A172 (cell line): ENCODE results near the gene DDN. TPM values are rescaled to one million over a fixed set of nuclear protein-coding genes. Genes with fewer than 3 reads are reported as not detected.

Experiments used
- DNase-seq: peaks from one replicate; pipeline ENCODE4 v3.0.0-alpha.2; 2015; ENCODE audit warnings: low spot score
- total RNA-seq: library from RNA; depleted of rRNA; stranded (reverse); fragments of >200 nt; shearing (Covaris generic); gene quantifications from 2 replicates; pipeline ENCODE4 v1.2.3, GENCODE V29; 2014

The DDN gene
- total RNA-seq, 1 experiment from 2014 or later, result 0.03 TPM

DNA sequence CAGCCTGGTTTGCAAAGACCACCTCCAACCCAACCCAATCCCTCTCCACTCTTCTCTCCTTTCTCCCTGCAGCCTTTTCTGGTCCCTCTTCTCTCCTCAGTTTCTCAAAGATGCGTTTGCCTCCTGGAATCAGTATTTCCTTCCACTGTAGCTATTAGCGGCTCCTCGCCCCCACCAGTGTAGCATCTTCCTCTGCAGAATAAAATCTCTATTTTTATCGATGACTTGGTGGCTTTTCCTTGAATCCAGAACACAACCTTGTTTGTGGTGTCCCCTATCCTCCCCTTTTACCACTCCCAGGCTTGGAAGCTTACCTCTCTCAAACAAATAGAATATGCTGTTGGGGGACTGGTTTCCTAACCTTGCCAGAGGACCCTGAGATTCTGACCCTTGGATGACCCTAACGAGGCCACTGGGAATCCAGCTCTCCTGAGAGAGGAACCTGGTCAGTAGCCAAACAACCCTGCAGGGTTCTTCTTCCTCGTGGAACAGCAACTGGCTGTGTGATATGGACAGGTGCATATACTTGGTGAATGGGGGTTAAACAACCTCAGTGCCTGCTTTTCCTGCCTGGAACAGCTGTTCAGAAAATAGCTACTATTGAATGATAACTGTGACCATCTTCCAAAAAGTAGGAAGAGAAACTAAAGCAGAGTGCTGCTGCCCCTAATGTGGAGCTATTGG, 16.6 kb downstream of the DDN start:
- no peak for DNase-seq

DNA sequence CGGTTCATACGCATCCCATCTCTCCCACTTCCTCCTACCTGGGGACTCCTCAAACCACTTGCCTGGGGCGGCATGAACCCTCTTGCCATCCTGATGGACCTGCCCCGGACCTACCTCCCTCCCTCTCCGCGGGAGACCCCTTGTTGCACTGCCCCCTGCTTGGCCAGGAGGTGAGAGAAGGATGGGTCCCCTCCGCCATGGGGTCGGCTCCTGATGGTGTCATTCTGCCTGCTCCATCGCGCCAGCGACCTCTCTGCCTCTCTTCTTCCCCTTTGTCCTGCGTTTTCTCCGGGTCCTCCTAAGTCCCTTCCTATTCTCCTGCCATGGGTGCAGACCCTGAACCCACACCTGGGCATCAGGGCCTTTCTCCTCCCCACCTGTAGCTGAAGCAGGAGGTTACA, 17.4 kb downstream of the DDN start:
- DNase-seq, result no peak

DNA sequence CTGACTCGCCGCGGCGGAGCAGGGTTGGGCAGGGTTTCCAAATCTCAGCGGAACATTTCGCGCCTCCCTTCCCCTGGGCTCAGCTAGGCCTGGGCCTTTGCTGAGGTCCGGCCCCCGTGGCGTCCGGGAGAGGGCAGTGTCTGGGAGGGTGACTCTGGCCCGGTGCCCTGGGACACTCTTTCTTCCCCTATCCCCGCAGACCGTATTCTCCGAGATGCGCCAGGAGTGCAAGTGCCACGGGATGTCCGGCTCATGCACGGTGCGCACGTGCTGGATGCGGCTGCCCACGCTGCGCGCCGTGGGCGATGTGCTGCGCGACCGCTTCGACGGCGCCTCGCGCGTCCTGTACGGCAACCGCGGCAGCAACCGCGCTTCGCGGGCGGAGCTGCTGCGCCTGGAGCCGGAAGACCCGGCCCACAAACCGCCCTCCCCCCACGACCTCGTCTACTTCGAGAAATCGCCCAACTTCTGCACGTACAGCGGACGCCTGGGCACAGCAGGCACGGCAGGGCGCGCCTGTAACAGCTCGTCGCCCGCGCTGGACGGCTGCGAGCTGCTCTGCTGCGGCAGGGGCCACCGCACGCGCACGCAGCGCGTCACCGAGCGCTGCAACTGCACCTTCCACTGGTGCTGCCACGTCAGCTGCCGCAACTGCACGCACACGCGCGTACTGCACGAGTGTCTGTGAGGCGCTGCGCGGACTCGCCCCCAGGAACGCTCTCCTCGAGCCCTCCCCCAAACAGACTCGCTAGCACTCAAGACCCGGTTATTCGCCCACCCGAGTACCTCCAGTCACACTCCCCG, 18.0 kb downstream of the DDN start:
- no peak for DNase-seq

DNA sequence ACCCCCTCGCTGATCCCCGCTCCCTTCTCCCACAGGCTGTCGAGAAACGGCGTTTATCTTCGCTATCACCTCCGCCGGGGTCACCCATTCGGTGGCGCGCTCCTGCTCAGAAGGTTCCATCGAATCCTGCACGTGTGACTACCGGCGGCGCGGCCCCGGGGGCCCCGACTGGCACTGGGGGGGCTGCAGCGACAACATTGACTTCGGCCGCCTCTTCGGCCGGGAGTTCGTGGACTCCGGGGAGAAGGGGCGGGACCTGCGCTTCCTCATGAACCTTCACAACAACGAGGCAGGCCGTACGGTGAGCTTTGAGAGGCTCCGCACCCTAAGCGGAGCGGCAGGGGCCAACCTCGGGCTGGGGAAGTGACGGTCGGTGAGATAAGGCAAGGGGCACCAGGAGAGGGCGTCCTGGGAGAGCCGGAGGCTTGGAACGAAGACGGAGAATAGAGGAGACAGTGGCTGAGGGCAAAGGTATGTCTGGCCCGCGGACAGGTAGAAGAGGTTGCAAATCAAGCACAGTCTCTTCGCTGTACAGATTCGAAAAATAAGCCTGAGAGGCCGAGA, 18.7 kb downstream of the DDN start:
- DNase-seq, result no peak

DNA sequence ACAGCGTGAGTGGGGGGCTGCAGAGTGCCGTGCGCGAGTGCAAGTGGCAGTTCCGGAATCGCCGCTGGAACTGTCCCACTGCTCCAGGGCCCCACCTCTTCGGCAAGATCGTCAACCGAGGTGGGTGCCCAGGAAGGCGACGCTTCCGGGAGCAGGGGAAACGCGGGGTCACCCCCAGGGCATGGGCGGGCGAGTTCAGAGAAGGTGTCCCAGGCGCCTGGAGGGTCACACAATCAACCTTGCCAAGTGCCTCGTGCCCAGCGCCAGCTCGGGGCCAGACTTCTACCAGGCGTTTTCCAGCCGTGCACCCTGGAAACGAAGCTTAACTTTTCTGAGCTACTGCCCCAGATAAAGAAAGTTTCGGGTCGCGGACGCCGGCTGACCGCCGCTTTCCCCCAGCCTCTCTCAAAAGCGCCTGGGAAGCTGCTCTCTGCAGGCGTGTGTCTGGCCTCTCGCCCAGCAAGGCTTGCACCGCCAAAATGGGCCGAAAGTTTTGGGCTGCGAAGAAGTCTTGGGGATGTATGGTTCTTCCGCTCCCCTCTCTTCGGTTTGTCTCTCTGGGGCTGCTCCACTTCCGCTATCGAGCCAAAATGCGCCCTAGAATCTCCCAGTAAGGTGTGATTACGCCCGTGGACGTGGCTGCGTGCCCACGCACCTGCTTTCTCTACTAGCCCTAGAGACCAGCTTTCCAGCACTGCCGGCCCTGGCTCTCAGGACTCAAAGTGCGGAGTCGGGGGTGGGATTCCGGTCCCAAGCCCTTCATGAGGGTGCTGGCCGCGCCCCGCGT, 19.4 kb downstream of the DDN start:
- no peak for DNase-seq

DNA sequence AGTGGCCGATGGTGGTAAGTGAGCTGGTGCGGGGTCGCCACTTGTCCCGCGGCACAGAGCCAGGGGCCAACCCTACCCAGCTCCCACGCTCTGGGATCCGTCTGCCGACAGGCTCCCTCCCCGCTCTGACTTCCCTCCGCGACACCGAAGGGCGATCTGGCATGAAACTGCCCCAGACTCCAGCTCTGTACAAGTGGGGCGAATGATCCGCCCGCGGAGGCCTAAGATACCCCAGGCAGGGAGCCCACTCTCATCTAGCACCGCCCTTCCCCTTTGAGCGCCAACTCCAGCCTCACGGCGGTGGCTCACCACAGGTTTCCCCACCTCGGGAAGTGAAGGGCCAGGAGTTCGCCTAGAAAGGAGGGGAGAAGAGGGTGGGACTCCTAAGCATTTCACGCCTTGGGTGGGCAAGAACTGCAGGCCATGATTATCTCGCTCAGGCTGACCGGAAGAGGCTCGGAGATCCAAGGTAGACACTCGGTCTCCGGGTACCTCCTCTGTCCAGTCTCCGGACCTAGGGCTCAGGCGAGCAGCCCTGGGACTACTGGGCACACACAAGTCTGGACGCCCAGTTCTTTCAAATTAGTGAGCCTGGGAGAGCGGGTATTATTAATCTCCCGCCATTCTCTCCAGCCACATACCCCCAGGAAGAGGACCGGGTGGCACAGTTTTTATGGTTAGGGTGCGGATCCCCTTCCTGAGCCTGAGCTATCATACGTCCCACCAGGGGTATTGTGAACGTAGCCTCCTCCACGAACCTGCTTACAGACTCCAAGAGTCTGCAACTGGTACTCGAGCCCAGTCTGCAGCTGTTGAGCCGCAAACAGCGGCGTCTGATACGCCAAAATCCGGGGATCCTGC, 20.2 kb downstream of the DDN start:
- no peak for DNase-seq

DNA sequence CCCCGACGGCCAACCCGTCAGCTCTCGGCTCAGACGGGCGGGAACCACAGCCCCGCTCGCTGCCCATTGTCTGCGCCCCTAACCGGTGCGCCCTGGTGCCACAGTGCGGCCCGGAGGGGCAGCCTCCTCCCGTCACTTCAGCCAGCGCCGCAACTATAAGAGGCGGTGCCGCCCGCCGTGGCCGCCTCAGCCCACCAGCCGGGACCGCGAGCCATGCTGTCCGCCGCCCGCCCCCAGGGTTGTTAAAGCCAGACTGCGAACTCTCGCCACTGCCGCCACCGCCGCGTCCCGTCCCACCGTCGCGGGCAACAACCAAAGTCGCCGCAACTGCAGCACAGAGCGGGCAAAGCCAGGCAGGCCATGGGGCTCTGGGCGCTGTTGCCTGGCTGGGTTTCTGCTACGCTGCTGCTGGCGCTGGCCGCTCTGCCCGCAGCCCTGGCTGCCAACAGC, 20.9 kb downstream of the DDN start, which contains the start of gene WNT1:
TSS of gene WNT1 (plus strand) at position 32 of the 450 bp plus-strand sequence. CDS start at position 361, 329 bp downstream.
- no peak for DNase-seq

DNA sequence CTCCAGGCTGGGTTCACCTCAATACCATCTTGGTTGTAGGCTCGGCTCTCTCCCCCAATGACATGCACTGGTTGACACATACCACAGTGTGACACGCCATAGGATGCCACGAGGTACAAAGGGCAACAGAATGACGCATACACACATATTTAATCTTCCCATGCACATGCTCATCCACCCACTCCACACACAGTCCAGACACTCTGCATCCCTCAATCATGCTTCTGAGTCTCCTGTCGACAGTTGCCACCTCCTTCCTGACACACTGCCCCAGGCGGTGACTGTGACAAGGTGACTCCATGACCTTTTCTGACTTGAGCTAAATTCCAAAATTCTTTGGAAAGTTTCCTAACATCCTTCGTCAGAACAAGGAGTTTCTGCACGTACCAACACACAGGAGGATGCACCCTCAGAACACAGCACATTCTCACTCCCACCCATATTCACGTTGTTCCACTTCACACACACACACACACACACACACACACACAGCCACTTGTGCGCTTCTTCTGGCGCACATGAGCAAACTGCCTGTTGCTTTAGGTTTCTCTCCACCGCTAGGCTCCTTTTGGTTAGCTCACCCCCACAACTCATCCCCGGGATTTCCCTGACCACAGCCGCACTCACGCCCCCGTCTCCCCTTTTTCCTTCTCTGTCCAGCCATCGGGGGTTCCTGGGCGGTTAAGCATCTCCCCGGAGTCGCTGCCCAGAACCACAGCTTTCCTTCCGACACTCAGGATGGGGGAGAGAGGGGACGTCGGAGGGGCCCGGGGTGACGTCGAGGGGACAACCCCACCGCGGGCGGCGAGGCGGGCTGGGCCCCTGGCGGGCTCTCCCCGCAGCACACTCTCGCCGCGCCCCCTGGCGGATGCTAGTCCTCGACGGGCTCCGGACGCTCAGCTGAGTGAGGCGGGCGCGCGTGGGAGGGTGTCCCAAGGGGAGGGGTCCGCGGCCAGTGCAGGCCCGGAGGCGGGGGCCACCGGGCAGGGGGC, 21.6 kb downstream of the DDN start:
- DNase-seq, result no peak

DNA sequence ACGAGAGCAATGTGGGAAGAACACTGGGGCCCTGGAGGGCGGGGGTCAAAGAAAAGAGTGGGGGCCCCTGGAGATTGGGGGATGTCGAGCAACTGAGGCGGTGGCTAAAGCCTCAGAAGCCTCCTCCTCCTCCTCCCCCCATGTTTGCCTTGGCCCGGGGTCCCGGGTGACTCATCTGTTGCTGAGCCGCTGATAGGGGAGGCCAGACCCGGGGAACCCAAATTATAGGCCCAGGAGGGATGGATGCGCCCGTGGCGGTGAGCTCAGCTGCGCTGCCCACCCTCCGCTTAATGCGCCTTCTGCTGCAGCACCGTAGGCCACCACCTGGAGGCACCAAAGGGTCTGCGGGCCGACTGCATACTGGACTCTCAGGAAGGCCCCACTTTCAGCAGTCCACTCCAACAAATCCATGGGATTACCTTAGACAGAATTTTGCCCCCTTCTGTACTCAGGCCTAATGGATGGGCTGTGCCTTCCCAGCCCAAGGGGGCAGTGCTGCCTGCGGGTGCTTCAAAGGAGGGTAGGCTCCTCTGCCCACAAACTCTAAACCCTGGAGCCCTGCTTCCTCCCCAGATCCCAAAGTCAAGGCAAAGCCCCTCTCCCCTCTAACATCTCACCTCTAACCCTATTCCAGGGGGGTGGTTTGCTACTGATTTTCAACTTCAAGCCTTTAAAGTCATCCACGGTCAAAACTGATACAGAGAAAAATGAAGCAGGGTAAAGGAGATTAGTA, 25.1 kb downstream of the DDN start:
- no peak for DNase-seq

DNA sequence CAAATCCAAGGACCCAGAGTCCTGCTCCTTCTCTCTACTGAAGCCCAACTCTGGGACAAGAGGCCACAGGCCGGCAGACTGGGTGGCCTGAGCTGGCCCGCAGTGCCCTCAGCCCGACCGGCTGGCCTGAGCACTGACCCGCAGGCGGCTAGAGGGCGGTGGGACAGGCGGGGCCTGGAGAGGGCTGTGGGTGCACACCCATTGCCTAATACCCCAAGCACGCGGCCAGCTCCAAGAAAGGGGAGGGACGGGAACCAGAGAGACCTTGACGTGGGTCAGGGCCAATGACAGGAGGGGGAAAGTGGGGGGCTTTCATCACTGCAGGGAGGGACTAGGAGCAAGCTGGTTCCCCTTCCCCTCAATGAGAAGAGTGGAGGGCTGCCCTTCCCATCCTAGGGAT, 25.6 kb downstream of the DDN start:
- no peak for DNase-seq

DNA sequence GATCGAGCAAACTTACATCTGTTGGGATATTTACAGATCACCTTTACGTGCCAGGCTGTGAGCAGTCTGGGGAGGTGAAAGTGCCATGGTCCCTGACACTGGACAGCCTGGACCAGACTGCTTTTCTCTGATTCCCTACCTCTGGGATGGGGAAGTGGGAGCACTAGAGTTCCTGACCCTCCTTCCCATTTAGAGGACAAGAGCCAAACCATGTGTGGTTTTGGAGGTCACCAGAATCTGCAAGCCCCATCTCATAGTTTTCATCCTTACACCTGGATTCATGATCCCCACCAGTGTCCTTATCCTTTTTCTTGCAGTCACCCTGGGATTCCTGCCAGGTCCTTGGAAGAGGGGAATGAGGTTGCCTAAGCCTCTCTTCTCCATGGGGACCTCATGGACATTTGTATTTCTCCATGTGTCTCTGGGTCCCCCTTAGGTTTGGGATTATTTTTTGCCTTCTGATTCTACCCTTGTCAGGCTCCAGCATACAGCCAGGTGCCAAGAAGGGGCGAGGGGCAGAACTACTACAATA, 26.2 kb downstream of the DDN start:
- DNase-seq, result no peak

DNA sequence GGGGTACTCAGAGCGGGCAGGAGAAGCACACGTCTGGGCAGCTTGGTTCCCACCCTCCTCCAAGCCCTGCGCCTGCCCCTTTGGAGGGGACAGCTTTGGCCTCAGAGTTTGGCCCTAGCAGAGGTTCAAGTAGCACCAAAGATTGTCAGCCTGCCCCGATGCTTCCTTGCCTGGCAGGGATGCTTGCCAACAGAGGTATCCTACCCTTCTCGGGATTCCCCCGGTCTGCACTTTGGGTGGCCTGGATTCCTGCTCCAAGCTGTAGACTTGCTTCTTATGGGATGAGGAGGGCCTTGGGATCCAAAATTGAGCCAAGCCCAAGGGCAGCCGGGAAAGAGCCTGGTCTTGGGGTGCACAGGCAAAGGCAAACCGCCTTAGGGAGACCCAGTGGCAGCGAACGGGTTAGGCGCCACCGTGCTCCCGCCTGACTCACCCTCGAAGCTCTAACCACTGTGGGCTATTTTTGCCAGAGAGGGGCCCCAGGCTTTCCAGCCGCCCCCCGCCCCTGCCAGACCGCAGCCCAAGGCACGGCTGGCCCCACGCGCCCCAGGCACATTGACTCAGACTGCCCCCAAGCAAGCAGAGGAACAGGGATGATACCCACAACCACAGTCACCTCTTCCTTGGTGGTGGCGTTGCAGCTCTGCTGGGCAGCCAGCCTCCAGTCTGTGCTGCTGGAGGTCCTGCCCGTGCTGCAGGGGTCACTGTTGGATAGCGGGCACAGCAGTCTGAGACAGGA, 26.8 kb downstream of the DDN start:
- no peak for DNase-seq

DNA sequence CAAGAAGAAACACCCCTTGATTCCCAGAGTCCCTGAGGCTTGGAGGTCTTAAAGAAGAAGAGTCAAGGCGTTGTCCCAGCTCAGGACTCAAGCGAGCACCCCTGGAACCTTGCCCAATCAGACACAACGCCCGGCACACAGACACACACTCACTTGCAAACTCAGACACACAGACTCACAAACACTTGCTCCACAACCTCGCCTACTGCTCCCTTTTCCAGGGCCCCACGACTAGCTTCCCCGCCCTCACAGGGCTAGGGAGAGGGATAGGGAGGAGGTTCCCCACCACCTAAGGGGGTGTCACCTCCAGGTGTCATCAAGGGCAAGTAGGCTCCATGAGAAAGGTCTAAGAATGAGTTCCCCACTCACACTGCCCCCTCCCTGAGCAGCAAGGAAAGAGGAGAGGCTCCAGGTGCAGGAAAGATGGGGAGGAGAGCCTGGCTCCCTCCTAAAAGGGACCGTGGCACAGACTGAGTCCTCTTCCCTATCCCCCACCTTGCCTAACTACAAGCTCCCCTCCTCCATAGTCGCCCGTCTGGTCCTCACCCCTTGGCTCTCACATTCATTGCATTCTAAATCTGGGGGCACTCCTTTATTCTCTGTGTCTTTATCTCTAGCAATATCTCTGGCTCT, 28.4 kb downstream of the DDN start:
- DNase-seq, result no peak

DNA sequence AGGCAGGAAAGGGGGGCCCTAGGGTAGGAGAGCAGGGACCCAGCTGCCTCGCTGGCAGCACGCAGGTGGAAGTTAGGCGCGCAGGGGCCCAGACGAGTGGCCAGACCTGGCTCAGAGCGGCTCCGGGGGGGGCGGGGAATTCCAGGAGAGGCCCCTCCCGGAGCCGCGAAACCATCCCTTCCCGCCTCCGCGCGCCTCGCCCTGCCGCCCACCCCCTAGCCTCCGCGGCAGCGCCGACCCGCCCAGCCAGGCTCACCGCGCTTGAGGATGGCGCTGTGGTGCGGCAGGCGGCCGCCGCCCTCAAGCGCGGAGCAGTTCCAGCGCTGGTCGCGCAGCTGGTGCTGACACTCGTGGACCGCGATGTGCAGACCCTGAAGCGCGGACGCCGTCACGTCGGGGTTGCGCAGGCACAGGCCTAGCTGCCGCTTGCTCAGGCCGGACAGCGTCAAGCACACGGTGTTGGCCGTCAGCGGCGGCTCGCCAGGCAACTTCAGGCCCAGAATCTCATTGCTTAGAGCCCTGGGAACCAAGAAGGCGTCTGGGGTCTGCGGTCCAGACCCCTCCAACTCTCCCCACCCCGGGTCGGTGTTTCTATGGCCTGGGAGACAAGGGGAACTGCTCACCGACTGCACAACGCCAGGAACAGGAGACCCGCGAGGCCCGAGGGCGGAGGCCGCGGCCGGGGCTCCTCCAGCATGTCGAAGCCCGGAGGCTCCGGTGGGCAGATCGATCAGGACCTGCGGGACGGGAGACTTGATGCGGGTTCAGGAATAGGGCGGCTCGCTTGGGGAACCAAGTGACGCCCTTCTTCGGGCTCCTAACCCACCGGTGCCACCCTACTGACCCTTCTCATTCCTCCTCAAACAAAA, 29.1 kb downstream of the DDN start:
- no peak for DNase-seq

DNA sequence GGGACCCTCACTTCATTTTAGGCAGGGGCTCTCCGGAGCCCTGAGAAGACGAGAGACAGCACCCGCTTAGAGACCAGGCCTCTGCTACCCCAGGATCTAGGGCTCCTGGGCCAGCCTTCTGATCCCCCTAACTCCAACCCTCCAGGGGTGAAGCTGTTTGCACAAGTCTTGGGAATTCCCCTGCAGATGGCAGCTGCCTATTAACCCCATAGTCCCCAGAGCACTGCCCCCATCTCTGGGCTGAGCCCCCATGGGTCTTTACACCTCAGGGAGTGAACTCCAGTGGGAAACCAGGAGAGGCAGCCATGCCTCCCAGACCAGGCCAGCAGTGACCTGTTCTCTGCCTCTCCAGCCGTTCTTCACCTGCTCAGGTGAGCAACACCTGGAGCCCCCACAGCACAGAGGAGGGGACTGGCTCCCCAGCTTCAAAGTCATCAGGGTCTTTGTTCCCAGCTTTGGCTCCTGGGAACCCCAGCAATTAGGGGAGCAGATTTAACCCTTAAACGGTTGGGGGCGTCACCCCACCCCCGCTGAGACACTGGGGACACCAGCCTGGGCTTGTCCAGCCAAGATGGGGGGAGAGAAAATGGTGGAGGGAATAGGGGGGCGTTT, 29.9 kb downstream of the DDN start:
- DNase-seq, result no peak

DNA sequence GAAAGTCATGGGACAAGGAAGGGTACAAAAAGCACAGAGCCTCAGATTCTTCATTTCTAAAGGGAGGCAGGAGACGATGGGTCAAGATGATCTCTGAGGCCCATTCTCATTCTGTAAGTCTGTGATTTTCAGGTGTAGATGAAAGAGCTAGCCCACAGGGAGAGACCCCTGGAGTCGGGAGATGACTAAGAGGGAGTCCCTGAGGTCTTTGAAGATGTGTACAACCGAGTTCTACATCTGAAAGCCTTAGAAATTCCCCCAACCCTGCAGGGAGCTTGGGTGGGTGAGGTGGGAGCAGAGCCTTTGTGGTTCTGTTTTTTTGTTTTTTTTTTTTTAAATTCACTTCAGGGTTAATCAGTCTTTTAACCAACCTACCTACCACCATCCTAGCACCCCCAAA, 30.7 kb downstream of the DDN start:
- no peak for DNase-seq
